Activated CD4-positive, alpha-beta T cell treated with anti-CD3 and anti-CD28 coated beads, Interleukin-2, amount 50 U/mL, for 24 hours (primary cell): ENCODE data around the gene AGAP1.
"Not testable (repeated sequence)": the region's sequence is repeated elsewhere in the genome, so short reads cannot be mapped to it uniquely, and the experiment has no call there.

ENCODE experiments used
- DNase-seq, 2 donors: peaks; one replicate each; pipeline ENCODE4 v3.0.0-alpha.2; 2020; ENCODE audit warnings: low read depth in 1 of 2, low spot score in 1 of 2

Gene AGAP1

GRCh38 chr2:236051806-236052205 lies 558.0 kb downstream of the AGAP1 start:
- DNase-seq, result no peak

GRCh38 chr2:236052206-236052605 lies 558.4 kb downstream of the AGAP1 start:
- no peak for DNase-seq

- no peak for DNase-seq
These were observed 559.3 kb downstream of the AGAP1 start for GRCh38 chr2:236052926-236053821.

GRCh38 chr2:236054125-236054524 lies 560.3 kb downstream of the AGAP1 start:
- DNase-seq, result no peak

GRCh38 chr2:236054621-236055305 lies 560.9 kb downstream of the AGAP1 start:
- no peak for DNase-seq

- DNase-seq, result no peak
These were observed 561.6 kb downstream of the AGAP1 start for GRCh38 chr2:236055471-236055870.

GRCh38 chr2:236056141-236056540 lies 562.3 kb downstream of the AGAP1 start:
- DNase-seq, result no peak

- DNase-seq, result no peak
These were observed 563.5 kb downstream of the AGAP1 start for GRCh38 chr2:236057375-236057774.

- no peak for DNase-seq
These were observed 567.7 kb downstream of the AGAP1 start for GRCh38 chr2:236061497-236061896.

- DNase-seq, result no peak
These were observed 568.1 kb downstream of the AGAP1 start for GRCh38 chr2:236061899-236062298.

- not testable (repeated sequence) for DNase-seq
These were observed 569.0 kb downstream of the AGAP1 start for GRCh38 chr2:236062806-236063205.

GRCh38 chr2:236063994-236064393 lies 570.2 kb downstream of the AGAP1 start:
- DNase-seq, result no peak

GRCh38 chr2:236065314-236066160 lies 571.7 kb downstream of the AGAP1 start:
- no peak for DNase-seq

- no peak for DNase-seq
These were observed 576.4 kb downstream of the AGAP1 start for GRCh38 chr2:236070236-236070635.

- DNase-seq, result no peak
These were observed 579.4 kb downstream of the AGAP1 start for GRCh38 chr2:236073246-236073645.

GRCh38 chr2:236073867-236074655 lies 580.2 kb downstream of the AGAP1 start:
- DNase-seq, result no peak

GRCh38 chr2:236075802-236076201 lies 582.0 kb downstream of the AGAP1 start:
- no peak for DNase-seq

- DNase-seq, result no peak
These were observed 584.7 kb downstream of the AGAP1 start for GRCh38 chr2:236078297-236079255.

GRCh38 chr2:236080412-236080811 lies 586.6 kb downstream of the AGAP1 start:
- DNase-seq, result no peak

GRCh38 chr2:236081171-236081570 lies 587.3 kb downstream of the AGAP1 start:
- no peak for DNase-seq
